ENCODE results near the gene KCNA10. TPM values are rescaled to one million over a fixed set of nuclear protein-coding genes. Genes with fewer than 3 reads are reported as not detected.

Gene KCNA10
- total RNA-seq, 1 experiment from 2014 or later = not detected

GRCh38 chr1:110557481-110557880, 38.5 kb upstream of the KCNA10 start:
- H3K4me1 Mint-ChIP-seq = peaks cover 8% of the 10 kb centered on the region
- ATAC-seq (no peak), DNase-seq (ENCODE audit: low spot score) (no peak)
- no peak overlapping the region for H3K4me3 Mint-ChIP-seq
- no peak for TF ChIP-seq ELF4 (CRISPR knock-in tag; IDR thresholded peaks at IDR 0.05; ENCODE audit: low read depth)
- no peak for TF ChIP-seq ZNF317 (CRISPR knock-in tag; IDR thresholded peaks at IDR 0.05; ENCODE audit: borderline replicate concordance, low read depth)
- TF ChIP-seq, protein P1, sequence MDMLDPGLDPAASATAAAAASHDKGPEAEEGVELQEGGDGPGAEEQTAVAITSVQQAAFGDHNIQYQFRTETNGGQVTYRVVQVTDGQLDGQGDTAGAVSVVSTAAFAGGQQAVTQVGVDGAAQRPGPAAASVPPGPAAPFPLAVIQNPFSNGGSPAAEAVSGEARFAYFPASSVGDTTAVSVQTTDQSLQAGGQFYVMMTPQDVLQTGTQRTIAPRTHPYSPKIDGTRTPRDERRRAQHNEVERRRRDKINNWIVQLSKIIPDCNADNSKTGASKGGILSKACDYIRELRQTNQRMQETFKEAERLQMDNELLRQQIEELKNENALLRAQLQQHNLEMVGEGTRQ (CRISPR knock-in tag; IDR thresholded peaks at IDR 0.05) = no peak
- TF ChIP-seq ETV6 (CRISPR knock-in tag; IDR thresholded peaks at IDR 0.05) = no peak
- TF ChIP-seq ERG (CRISPR knock-in tag; IDR thresholded peaks at IDR 0.05) = no peak
- TF ChIP-seq, protein P2, sequence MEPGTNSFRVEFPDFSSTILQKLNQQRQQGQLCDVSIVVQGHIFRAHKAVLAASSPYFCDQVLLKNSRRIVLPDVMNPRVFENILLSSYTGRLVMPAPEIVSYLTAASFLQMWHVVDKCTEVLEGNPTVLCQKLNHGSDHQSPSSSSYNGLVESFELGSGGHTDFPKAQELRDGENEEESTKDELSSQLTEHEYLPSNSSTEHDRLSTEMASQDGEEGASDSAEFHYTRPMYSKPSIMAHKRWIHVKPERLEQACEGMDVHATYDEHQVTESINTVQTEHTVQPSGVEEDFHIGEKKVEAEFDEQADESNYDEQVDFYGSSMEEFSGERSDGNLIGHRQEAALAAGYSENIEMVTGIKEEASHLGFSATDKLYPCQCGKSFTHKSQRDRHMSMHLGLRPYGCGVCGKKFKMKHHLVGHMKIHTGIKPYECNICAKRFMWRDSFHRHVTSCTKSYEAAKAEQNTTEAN (CRISPR knock-in tag; IDR thresholded peaks at IDR 0.05) = no peak
- TF ChIP-seq, protein P3, sequence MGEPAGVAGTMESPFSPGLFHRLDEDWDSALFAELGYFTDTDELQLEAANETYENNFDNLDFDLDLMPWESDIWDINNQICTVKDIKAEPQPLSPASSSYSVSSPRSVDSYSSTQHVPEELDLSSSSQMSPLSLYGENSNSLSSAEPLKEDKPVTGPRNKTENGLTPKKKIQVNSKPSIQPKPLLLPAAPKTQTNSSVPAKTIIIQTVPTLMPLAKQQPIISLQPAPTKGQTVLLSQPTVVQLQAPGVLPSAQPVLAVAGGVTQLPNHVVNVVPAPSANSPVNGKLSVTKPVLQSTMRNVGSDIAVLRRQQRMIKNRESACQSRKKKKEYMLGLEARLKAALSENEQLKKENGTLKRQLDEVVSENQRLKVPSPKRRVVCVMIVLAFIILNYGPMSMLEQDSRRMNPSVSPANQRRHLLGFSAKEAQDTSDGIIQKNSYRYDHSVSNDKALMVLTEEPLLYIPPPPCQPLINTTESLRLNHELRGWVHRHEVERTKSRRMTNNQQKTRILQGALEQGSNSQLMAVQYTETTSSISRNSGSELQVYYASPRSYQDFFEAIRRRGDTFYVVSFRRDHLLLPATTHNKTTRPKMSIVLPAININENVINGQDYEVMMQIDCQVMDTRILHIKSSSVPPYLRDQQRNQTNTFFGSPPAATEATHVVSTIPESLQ (CRISPR knock-in tag; IDR thresholded peaks at IDR 0.05) = no peak
- no peak for TF ChIP-seq GRHL2 (CRISPR knock-in tag; IDR thresholded peaks at IDR 0.05; ENCODE audit: insufficient replicate concordance, severe bottlenecking)
- TF ChIP-seq E2F4 (CRISPR knock-in tag; IDR thresholded peaks at IDR 0.05; ENCODE audit: borderline replicate concordance, low read depth) = no peak
- TF ChIP-seq CBFB (CRISPR knock-in tag; IDR thresholded peaks at IDR 0.05; ENCODE audit: low read depth) = no peak
- TF ChIP-seq ZNF219 (CRISPR knock-in tag; IDR thresholded peaks at IDR 0.05; ENCODE audit: borderline replicate concordance) = no peak
- H3K9me3 Mint-ChIP-seq = no peaks in the 10 kb centered on the region
- POLR2A ChIA-PET = interaction anchor here (1.0 kb wide), 1 partner anchor 48 kb away, joined by 3 read pairs; no protein-coding TSS in a partner anchor
- peaks cover 61% of the 10 kb centered on the region for H3K27me3 Mint-ChIP-seq (ENCODE audit: low read depth)
- H3K36me3 Mint-ChIP-seq = no peaks in the 10 kb centered on the region
- no peak overlapping the region for H3K27ac Mint-ChIP-seq
- CTCF ChIA-PET = interaction anchor here (1.9 to 3.9 kb wide), 3 partner anchors 33 to 223 kb away, joined by 6 to 57 read pairs (median 19); partner anchors contain the start of gene KCNA2

DNA sequence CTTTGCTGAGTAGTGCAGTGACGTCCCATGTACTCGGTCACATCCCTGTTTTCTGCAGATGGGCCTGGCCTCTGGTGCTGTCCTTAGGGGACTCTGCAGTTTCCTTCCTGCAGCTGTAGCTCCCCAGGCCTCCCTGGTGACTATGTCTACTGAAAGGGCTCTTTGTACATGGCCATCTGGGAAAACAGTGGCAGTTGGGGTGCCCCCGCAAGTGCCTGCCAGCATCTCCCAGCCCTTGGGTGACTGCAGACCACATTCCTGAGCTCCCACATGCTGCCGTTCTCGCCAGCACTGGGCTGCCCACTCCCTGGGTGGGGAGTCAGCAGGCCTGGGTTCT, 37.5 kb upstream of the KCNA10 start:
- peaks cover 8% of the 10 kb centered on the region for H3K4me1 Mint-ChIP-seq
- no peak overlapping the region for H3K4me3 Mint-ChIP-seq
- peaks cover 66% of the 10 kb centered on the region for H3K27me3 Mint-ChIP-seq (ENCODE audit: low read depth)
- ChIA-PET POLR2A (no interaction called here), CTCF (interaction anchor here (0.8 to 3.9 kb wide), 18 partner anchors 8 to 224 kb away, joined by 3 to 57 read pairs (median 6); partner anchors contain the start of genes KCNA2 and RBM15)
- ATAC-seq (no peak), DNase-seq (ENCODE audit: low spot score) (no peak)
- H3K27ac Mint-ChIP-seq = no peak overlapping the region
- TF ChIP-seq ZSCAN18 (CRISPR knock-in tag; IDR thresholded peaks at IDR 0.05) (no peak), ZNF671 (CRISPR knock-in tag; IDR thresholded peaks at IDR 0.05) (no peak), CREB1 (CRISPR knock-in tag; IDR thresholded peaks at IDR 0.05) (no peak), NR2C2 (CRISPR knock-in tag; IDR thresholded peaks at IDR 0.05) (no peak), TCF7 (CRISPR knock-in tag; IDR thresholded peaks at IDR 0.05; ENCODE audit: low read depth) (no peak), ZNF396 (CRISPR knock-in tag; IDR thresholded peaks at IDR 0.05; ENCODE audit: borderline replicate concordance) (no peak), SP1 (CRISPR knock-in tag; conservative IDR thresholded peaks at IDR 0.05) (no peak), JAZF1 (CRISPR knock-in tag; IDR thresholded peaks at IDR 0.05) (no peak), IRF1 (CRISPR knock-in tag; IDR thresholded peaks at IDR 0.05) (no peak)
- TF ChIP-seq, protein P1 (CRISPR knock-in tag; IDR thresholded peaks at IDR 0.05) = no peak
- TF ChIP-seq, protein P2 (CRISPR knock-in tag; IDR thresholded peaks at IDR 0.05) = no peak
- H3K36me3 Mint-ChIP-seq = no peaks in the 10 kb centered on the region
- no peaks in the 10 kb centered on the region for H3K9me3 Mint-ChIP-seq

All from WTC11 (cell line).